B cell (primary cell): Measurements from ENCODE around the gene CCDC177. TPM values are rescaled to one million over a fixed set of nuclear protein-coding genes. Genes with fewer than 3 reads are reported as not detected.

Source experiments
- ATAC-seq: fragments of 200-7000 bp; cut with Tn5 transposase; one replicate; pipeline ENCODE4 v1.10.0; 2021; ENCODE audit warnings: low read depth, mild to moderate bottlenecking, moderate number of reproducible peaks, moderate library complexity
- CTCF ChIA-PET: fragments of 350-600 bp; sonication (Branson Sonifier 250); formaldehyde crosslinking; loops from one replicate; lab custom pipeline; 2021; ENCODE audit warnings: antibody characterized with exemption, inconsistent platforms; lab: Charles Lee
- POLR2A ChIA-PET: fragments of 350-600 bp; sonication (Branson Sonifier 250); formaldehyde crosslinking; loops from one replicate; lab custom pipeline; 2021; ENCODE audit warnings: antibody characterized with exemption; lab: Charles Lee
- DNase-seq: peaks from one replicate; pipeline ENCODE4 v3.0.0; 2013
- H2AFZ ChIP-seq: 2 replicates; pipeline ENCODE4 v1.6.1; 2012; ENCODE audit warnings: mild to moderate bottlenecking, low read depth, low read length; ENCODE audit not compliant: insufficient read depth, poor library complexity, severe bottlenecking
- H3K27ac ChIP-seq, 2 donors: 1 replicate in 1 of 2; 2 replicates in 1 of 2; pipeline ENCODE4 v1.5.1; 2012 to 2013; ENCODE audit warnings: low read length in 2 of 2, mild to moderate bottlenecking in 2 of 2, moderate library complexity in 1 of 2
- H3K27me3 ChIP-seq, 4 experiments: fragments of 200-600 bp in 1 of 4; sonication (generic) in 1 of 4; replicated peaks in 1 of 4; 1 replicate in 2 of 4; 2 replicates in 2 of 4; pipeline versions ENCODE4 v1.6.1 to v1.7.0; 2013 to 2016; ENCODE audit warnings: low read length in 3 of 4, mild to moderate bottlenecking in 2 of 4, mixed read lengths in 1 of 4, moderate library complexity in 1 of 4; ENCODE audit not compliant: insufficient read depth in 4 of 4, control insufficient read depth in 3 of 4; ENCODE audit errors: control extremely low read depth in 1 of 4
- H3K36me3 ChIP-seq, 2 experiments: replicated peaks in 1 of 2; 1 replicate in 1 of 2; 2 replicates in 1 of 2; pipeline versions ENCODE4 v1.6.1 to v1.7.1; 2013; ENCODE audit warnings: low read length in 1 of 2; ENCODE audit not compliant: insufficient read depth in 2 of 2, control insufficient read depth in 1 of 2; ENCODE audit errors: control extremely low read depth in 1 of 2, extremely low read depth in 1 of 2
- H3K4me1 ChIP-seq, 2 donors: fragments of 200-600 bp in 1 of 2; sonication (generic) in 1 of 2; 1 replicate in 1 of 2; 2 replicates in 1 of 2; pipeline versions ENCODE4 v1.5.1 to v1.6.1; 2013 to 2017; ENCODE audit warnings: low read length in 2 of 2; ENCODE audit not compliant: control insufficient read depth in 2 of 2, insufficient read depth in 2 of 2
- H3K4me2 ChIP-seq: replicated peaks from 2 replicates; pipeline ENCODE3; 2012; ENCODE audit warnings: mild to moderate bottlenecking, low read depth, low read length; ENCODE audit not compliant: poor library complexity, severe bottlenecking
- H3K4me3 ChIP-seq, 5 experiments: fragments of 200-600 bp in 1 of 5; sonication (generic) in 1 of 5; 1 replicate in 3 of 5; 2 replicates in 2 of 5; pipeline versions ENCODE4 v1.5.1 to v1.7.0; 2011 to 2016; ENCODE audit warnings: low read length in 4 of 5, mild to moderate bottlenecking in 4 of 5, low read depth in 2 of 5, control low read depth in 1 of 5, moderate library complexity in 1 of 5; ENCODE audit not compliant: insufficient read depth in 1 of 5; ENCODE audit errors: control extremely low read depth in 1 of 5, extremely low read depth in 1 of 5
- H3K79me2 ChIP-seq: fragments of 200-600 bp; sonication (generic); one replicate; pipeline ENCODE4 v1.6.0; 2016; ENCODE audit warnings: low read length; ENCODE audit not compliant: control insufficient read depth, insufficient read depth
- H3K9ac ChIP-seq: fragments of 200-600 bp; sonication (generic); 2 replicates; pipeline ENCODE4 v1.6.1; 2017; ENCODE audit warnings: mild to moderate bottlenecking, low read length, moderate library complexity
- H3K9me3 ChIP-seq, 3 donors: one replicate each; pipeline versions ENCODE4 v1.6.1 to v1.7.1; 2013; ENCODE audit warnings: low read length in 2 of 3; ENCODE audit not compliant: control insufficient read depth in 2 of 3, insufficient read depth in 1 of 3; ENCODE audit errors: control extremely low read depth in 1 of 3
- H4K20me1 ChIP-seq: 2 replicates; pipeline ENCODE4 v1.6.0; 2012; ENCODE audit warnings: mild to moderate bottlenecking, low read length; ENCODE audit not compliant: insufficient read depth, control insufficient read depth, poor library complexity, severe bottlenecking
- H3K27ac Mint-ChIP-seq: one replicate; pipeline ENCODE4 v1.8.0; 2021; ENCODE audit warnings: mixed read lengths
- H3K27me3 Mint-ChIP-seq: one replicate; pipeline ENCODE4 v1.8.0; 2021; ENCODE audit warnings: mixed read lengths
- H3K4me1 Mint-ChIP-seq: one replicate; pipeline ENCODE4 v1.8.0; 2021; ENCODE audit warnings: mixed read lengths
- H3K4me3 Mint-ChIP-seq: one replicate; pipeline ENCODE4 v1.8.0; 2021; ENCODE audit warnings: mixed read lengths
- H3K9me3 Mint-ChIP-seq: one replicate; pipeline ENCODE4 v1.8.0; 2022; ENCODE audit warnings: mixed read lengths; ENCODE audit not compliant: insufficient read depth
- EZH2 ChIP-seq: IDR thresholded peaks from 2 replicates; pipeline ENCODE4 v1.6.1; 2012; ENCODE audit warnings: borderline replicate concordance, low read depth, mild to moderate bottlenecking, moderate library complexity, low read length; ENCODE audit not compliant: insufficient read depth, poor library complexity, severe bottlenecking
- WGBS: methylation state at CpG from one replicate; pipeline ENCODE4 v1.1.5; 2013; ENCODE audit warnings: missing lambda C conversion rate; ENCODE audit not compliant: insufficient coverage; 5-methylcytosine and 5-hydroxymethylcytosine counted together
- intact Hi-C: fragments of 100-400 bp; cut with micrococcal nuclease; formaldehyde crosslinking; loops from one replicate; pipeline ENCODE4 v1.10.0; 2022
- polyA plus RNA-seq: library from polyadenylated mRNA; depleted of rRNA; stranded (reverse); fragments of >200 nt; gene quantifications from 2 replicates; pipeline ENCODE4 v1.2.3, GENCODE V29; 2012
- total RNA-seq, 2 donors: library from RNA; stranded (reverse); fragments of 120-200 nt in 1 of 2; gene quantifications; 1 replicate in 1 of 2; 2 replicates in 1 of 2; pipeline versions ENCODE4 v1.2.3 to v1.2.4, GENCODE V29; 2013 to 2022
- TF ChIP-seq, protein P1 (sequence below): fragments of 200-600 bp; IDR thresholded peaks from one replicate; pipeline ENCODE4 v1.8.0; 2022; ENCODE audit warnings: antibody characterized with exemption, mild to moderate bottlenecking

CCDC177 gene
- total and polyA plus RNA-seq, 2 donors (not counting 1 experiment from before 2014, with no cell fraction given) = not detected

- peaks cover 0 to 30% (median 15%) of the 10 kb centered on the region in 4 experiments for H3K27me3 ChIP-seq
- H3K9me3 ChIP-seq = no peaks in the 10 kb centered on the region
- Mint-ChIP-seq H3K27me3 (peaks cover 47% of the 10 kb centered on the region), H3K4me3 (no peak overlapping the region), H3K9me3 (no peaks in the 10 kb centered on the region), H3K4me1 (no peaks in the 10 kb centered on the region), H3K27ac (no peak overlapping the region)
- H3K79me2 ChIP-seq = no peaks in the 10 kb centered on the region
- no peak overlapping the region for H3K4me3 ChIP-seq
- ATAC-seq = no peak
- no peaks in the 10 kb centered on the region for H3K4me1 ChIP-seq
- H2AFZ ChIP-seq = no peak overlapping the region
- no peaks in the 10 kb centered on the region for H3K36me3 ChIP-seq
- ChIA-PET CTCF (no interaction called here), POLR2A (no interaction called here)
- H3K27ac ChIP-seq = no peak overlapping the region
- no peak for TF ChIP-seq EZH2
- TF ChIP-seq, protein P1, sequence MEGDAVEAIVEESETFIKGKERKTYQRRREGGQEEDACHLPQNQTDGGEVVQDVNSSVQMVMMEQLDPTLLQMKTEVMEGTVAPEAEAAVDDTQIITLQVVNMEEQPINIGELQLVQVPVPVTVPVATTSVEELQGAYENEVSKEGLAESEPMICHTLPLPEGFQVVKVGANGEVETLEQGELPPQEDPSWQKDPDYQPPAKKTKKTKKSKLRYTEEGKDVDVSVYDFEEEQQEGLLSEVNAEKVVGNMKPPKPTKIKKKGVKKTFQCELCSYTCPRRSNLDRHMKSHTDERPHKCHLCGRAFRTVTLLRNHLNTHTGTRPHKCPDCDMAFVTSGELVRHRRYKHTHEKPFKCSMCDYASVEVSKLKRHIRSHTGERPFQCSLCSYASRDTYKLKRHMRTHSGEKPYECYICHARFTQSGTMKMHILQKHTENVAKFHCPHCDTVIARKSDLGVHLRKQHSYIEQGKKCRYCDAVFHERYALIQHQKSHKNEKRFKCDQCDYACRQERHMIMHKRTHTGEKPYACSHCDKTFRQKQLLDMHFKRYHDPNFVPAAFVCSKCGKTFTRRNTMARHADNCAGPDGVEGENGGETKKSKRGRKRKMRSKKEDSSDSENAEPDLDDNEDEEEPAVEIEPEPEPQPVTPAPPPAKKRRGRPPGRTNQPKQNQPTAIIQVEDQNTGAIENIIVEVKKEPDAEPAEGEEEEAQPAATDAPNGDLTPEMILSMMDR = no peak
- H4K20me1 ChIP-seq = no peaks in the 10 kb centered on the region
- intact Hi-C loops = no loop called here
- H3K9ac ChIP-seq = no peak overlapping the region
- DNase-seq = no peak
- H3K4me2 ChIP-seq = no peak overlapping the region
Measured at GRCh38 chr14:69561893-69562292, 12.8 kb downstream of the CCDC177 start.

GRCh38 chr14:69560826-69561225, 13.8 kb downstream of the CCDC177 start:
- no peak for ATAC-seq
- Histone ChIP-seq H3K9me3 (no peaks in the 10 kb centered on the region), H3K36me3 (no peaks in the 10 kb centered on the region), H3K27me3 (peaks cover 0 to 25% (median 11%) of the 10 kb centered on the region in 4 experiments), H3K27ac (no peak overlapping the region), H3K4me1 (no peaks in the 10 kb centered on the region), H3K79me2 (no peaks in the 10 kb centered on the region), H3K4me3 (no peak overlapping the region), H2AFZ (no peak overlapping the region), H3K9ac (no peak overlapping the region), H3K4me2 (no peak overlapping the region), H4K20me1 (no peaks in the 10 kb centered on the region)
- CTCF ChIA-PET = interaction anchor here (1.4 kb wide), 1 partner anchor 14 kb away, joined by 4 read pairs; the partner anchor contains the start of gene CCDC177
- Mint-ChIP-seq H3K27me3 (peaks cover 43% of the 10 kb centered on the region), H3K4me3 (no peak overlapping the region), H3K4me1 (no peaks in the 10 kb centered on the region), H3K27ac (no peak overlapping the region), H3K9me3 (no peaks in the 10 kb centered on the region)
- 94% methylated on average over 7 of the region's 7 CpGs for WGBS
- DNase-seq = no peak
- intact Hi-C loops = no loop called here
- POLR2A ChIA-PET = no interaction called here
- TF ChIP-seq, protein P1 = no peak
- TF ChIP-seq EZH2 = no peak
